Osteocyte (in vitro differentiated cells): ENCODE measurements around the gene DNAJB14. TPM values are rescaled to one million over a fixed set of nuclear protein-coding genes. Genes with fewer than 3 reads are reported as not detected.

Source experiments
- DNase-seq: peaks from one replicate; pipeline ENCODE4 v3.0.0; 2021; ENCODE audit warnings: mixed read lengths; ENCODE audit not compliant: unreplicated experiment; ENCODE audit errors: extremely low spot score
- H3K27ac Mint-ChIP-seq: one replicate; pipeline ENCODE4 v1.8.0; 2021; ENCODE audit warnings: mild to moderate bottlenecking, mixed read lengths; ENCODE audit not compliant: unreplicated experiment
- H3K27me3 Mint-ChIP-seq: one replicate; pipeline ENCODE4 v1.8.0; 2021; ENCODE audit warnings: mixed read lengths; ENCODE audit not compliant: unreplicated experiment
- H3K36me3 Mint-ChIP-seq: one replicate; pipeline ENCODE4 v1.8.0; 2021; ENCODE audit warnings: mixed read lengths; ENCODE audit not compliant: unreplicated experiment
- H3K4me1 Mint-ChIP-seq: one replicate; pipeline ENCODE4 v1.8.0; 2021; ENCODE audit warnings: mixed read lengths; ENCODE audit not compliant: unreplicated experiment
- H3K4me3 Mint-ChIP-seq: one replicate; pipeline ENCODE4 v1.8.0; 2021; ENCODE audit warnings: mild to moderate bottlenecking, moderate library complexity, mixed read lengths; ENCODE audit not compliant: unreplicated experiment
- H3K9me3 Mint-ChIP-seq: one replicate; pipeline ENCODE4 v1.8.0; 2021; ENCODE audit warnings: mixed read lengths; ENCODE audit not compliant: unreplicated experiment
- CTCF ChIP-seq: fragments of 200-600 bp; sonication (generic); IDR thresholded peaks from 2 replicates; pipeline ENCODE4 v1.5.0; 2021; ENCODE audit warnings: antibody characterized with exemption, mild to moderate bottlenecking, moderate library complexity
- total RNA-seq: library from RNA; stranded (reverse); gene quantifications from 2 replicates; pipeline ENCODE4 v1.2.1, GENCODE V29; 2021

DNAJB14 gene
- total RNA-seq, 1 donor from 2014 or later, result 56.5 TPM

- Mint-ChIP-seq H3K27ac (no peak overlapping the region), H3K4me1 (no peaks in the 10 kb centered on the region), H3K9me3 (no peaks in the 10 kb centered on the region), H3K36me3 (peaks cover 21% of the 10 kb centered on the region), H3K4me3 (no peak overlapping the region), H3K27me3 (no peaks in the 10 kb centered on the region)
- no peak for DNase-seq
- no peak for TF ChIP-seq CTCF
These were observed 69.5 kb downstream of the DNAJB14 start for GRCh38 chr4:99876946-99877345.

GRCh38 chr4:99875071-99875470, 71.3 kb downstream of the DNAJB14 start:
- no peak overlapping the region for H3K27ac Mint-ChIP-seq

GRCh38 chr4:99872570-99872969, 73.8 kb downstream of the DNAJB14 start:
- Mint-ChIP-seq H3K27me3 (peaks cover 14% of the 10 kb centered on the region), H3K9me3 (no peaks in the 10 kb centered on the region), H3K4me3 (no peak overlapping the region), H3K36me3 (peaks cover 5% of the 10 kb centered on the region), H3K4me1 (no peaks in the 10 kb centered on the region), H3K27ac (no peak overlapping the region)
- no peak for DNase-seq
- no peak for TF ChIP-seq CTCF

More at GRCh38 chr4:99875071-99875470, 71.3 kb downstream of the DNAJB14 start:
- no peak for DNase-seq
- Mint-ChIP-seq H3K4me1 (no peaks in the 10 kb centered on the region), H3K4me3 (no peak overlapping the region), H3K36me3 (peaks cover 12% of the 10 kb centered on the region), H3K9me3 (no peaks in the 10 kb centered on the region), H3K27me3 (no peaks in the 10 kb centered on the region)
- no peak for TF ChIP-seq CTCF

GRCh38 chr4:99868126-99868596, 78.3 kb downstream of the DNAJB14 start:
- Mint-ChIP-seq H3K27me3 (peaks cover 38% of the 10 kb centered on the region), H3K36me3 (no peaks in the 10 kb centered on the region), H3K4me3 (no peak overlapping the region), H3K9me3 (no peaks in the 10 kb centered on the region), H3K4me1 (no peaks in the 10 kb centered on the region), H3K27ac (no peak overlapping the region)
- no peak for DNase-seq
- TF ChIP-seq CTCF, result no peak

- no peaks in the 10 kb centered on the region for H3K9me3 Mint-ChIP-seq
- TF ChIP-seq CTCF, result no peak
- no peaks in the 10 kb centered on the region for H3K36me3 Mint-ChIP-seq
- no peak overlapping the region for H3K4me3 Mint-ChIP-seq
- no peak overlapping the region for H3K27ac Mint-ChIP-seq
- no peaks in the 10 kb centered on the region for H3K4me1 Mint-ChIP-seq
- DNase-seq, result no peak
- peaks cover 41% of the 10 kb centered on the region for H3K27me3 Mint-ChIP-seq
These were observed 82.6 kb downstream of the DNAJB14 start for GRCh38 chr4:99863804-99864203.
